Sigmoid colon (tissue), 7 donors: Measurements from ENCODE around the gene BMPER. TPM values are rescaled to one million over a fixed set of nuclear protein-coding genes. Genes with fewer than 3 reads are reported as not detected.

Source experiments
- DNase-seq: peaks from one replicate; pipeline ENCODE4 v3.0.0-alpha.2; 2019
- H3K27ac ChIP-seq, 4 donors: fragments of 200-600 bp; sonication (generic); one replicate each; pipeline ENCODE4 v1.5.1; 2016 to 2019; ENCODE audit warnings: mild to moderate bottlenecking in 1 of 4
- H3K27me3 ChIP-seq, 3 donors: fragments of 200-600 bp; sonication (generic); one replicate each; pipeline ENCODE4 v1.5.1; 2019; ENCODE audit warnings: mild to moderate bottlenecking in 1 of 3
- H3K36me3 ChIP-seq, 4 donors: fragments of 200-600 bp; sonication (generic); one replicate each; pipeline ENCODE4 v1.5.1; 2016 to 2019
- H3K4me1 ChIP-seq, 4 donors: fragments of 200-600 bp; sonication (generic); one replicate each; pipeline ENCODE4 v1.5.1; 2017 to 2019
- H3K4me3 ChIP-seq, 4 donors: fragments of 200-600 bp; sonication (generic); one replicate each; pipeline ENCODE4 v1.5.1; 2017 to 2019; ENCODE audit warnings: mild to moderate bottlenecking in 2 of 4, moderate library complexity in 1 of 4
- H3K9me3 ChIP-seq, 4 donors: fragments of 200-600 bp in 3 of 4; sonication (generic) in 3 of 4; one replicate each; pipeline versions ENCODE4 v1.5.1 to v1.6.1; 2013 to 2019
- EP300 ChIP-seq, 4 donors: sonication (generic); formaldehyde crosslinking; IDR thresholded peaks; one replicate each; pipeline ENCODE4 v1.6.1; 2017; ENCODE audit warnings: antibody characterized with exemption in 4 of 4
- POLR2A ChIP-seq, 2 donors: fragments of 450-650 bp; IDR thresholded peaks; one replicate each; pipeline ENCODE4 v1.6.1; 2016; ENCODE audit warnings: antibody characterized with exemption in 2 of 2, mild to moderate bottlenecking in 2 of 2, moderate library complexity in 2 of 2
- POLR2AphosphoS5 ChIP-seq, 4 donors: sonication (generic); formaldehyde crosslinking; IDR thresholded peaks; one replicate each; pipeline ENCODE4 v1.6.1; 2017; ENCODE audit warnings: antibody characterized with exemption in 4 of 4
- WGBS, 2 donors: extraction: QIAGEN DNeasy Blood & Tissue Kit; methylation state at CpG; one replicate each; pipeline ENCODE4 v1.1.7; 2013; 5-methylcytosine and 5-hydroxymethylcytosine counted together
- intact Hi-C: fragments of 100-400 bp; cut with DNase I; formaldehyde crosslinking; loops from one replicate; pipeline ENCODE4 v1.15.1; 2023
- polyA plus RNA-seq, 3 donors: library from polyadenylated mRNA; stranded (reverse); fragments of 200-250 nt; gene quantifications; one replicate each; pipeline ENCODE4 v1.2.3, GENCODE V29; 2013
- total RNA-seq, 4 donors: library from RNA; depleted of rRNA; stranded (reverse); fragments of >200 nt; gene quantifications; one replicate each; pipeline ENCODE4 v1.1.0, GENCODE V29; 2016
- TF ChIP-seq, protein P1 (sequence below), 4 experiments: fragments of 450-650 bp in 3 of 4; fragments of 200-600 bp in 1 of 4; IDR thresholded peaks; one replicate each; pipeline ENCODE4 v1.5.1; 2016 to 2019; ENCODE audit warnings: antibody characterized with exemption in 4 of 4, mild to moderate bottlenecking in 3 of 4, moderate library complexity in 2 of 4
- donor health status: healthy with polysubstance abuse.
- donor health status: Bipolar disorder and iron deficiency.
- donor health status: healthy.

The BMPER gene
- total and polyA plus RNA-seq, 7 donors, result 0.51 to 3.1 (median 1.6) TPM; not detected in 1

DNA sequence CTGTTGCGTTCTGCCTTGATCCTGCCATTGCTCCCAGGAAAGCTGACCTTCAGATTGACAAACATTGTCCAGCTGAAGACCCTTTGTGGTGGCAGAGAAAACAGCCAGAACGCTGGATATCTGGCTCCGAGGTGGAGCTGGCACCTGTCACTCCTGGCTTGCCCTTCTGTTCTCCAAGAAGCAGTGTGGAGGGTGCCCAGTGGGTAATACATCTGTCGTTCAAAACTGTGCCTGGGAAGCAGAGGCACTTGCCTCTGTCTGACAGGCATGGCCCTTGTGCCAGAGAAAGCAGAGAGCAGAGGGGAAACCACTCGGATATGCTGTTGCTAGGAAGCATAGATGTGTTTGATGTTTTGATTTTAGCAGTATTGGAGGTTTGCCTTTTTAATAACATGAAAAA lies 231.4 kb downstream of the BMPER start:
- DNase-seq, result no peak
- H3K4me1 ChIP-seq, result no peaks in the 10 kb centered on the region
- no peak overlapping the region for H3K27ac ChIP-seq
- WGBS, 2 donors, result 70 to 77% methylated on average over 5 of the region's 5 CpGs
- no peaks in the 10 kb centered on the region for H3K9me3 ChIP-seq
- intact Hi-C loops, result no loop called here
- TF ChIP-seq POLR2AphosphoS5 (IDR thresholded peaks at IDR 0.05) (no peak), POLR2A (IDR thresholded peaks at IDR 0.05) (no peak), EP300 (IDR thresholded peaks at IDR 0.05) (no peak)
- TF ChIP-seq, protein P1, sequence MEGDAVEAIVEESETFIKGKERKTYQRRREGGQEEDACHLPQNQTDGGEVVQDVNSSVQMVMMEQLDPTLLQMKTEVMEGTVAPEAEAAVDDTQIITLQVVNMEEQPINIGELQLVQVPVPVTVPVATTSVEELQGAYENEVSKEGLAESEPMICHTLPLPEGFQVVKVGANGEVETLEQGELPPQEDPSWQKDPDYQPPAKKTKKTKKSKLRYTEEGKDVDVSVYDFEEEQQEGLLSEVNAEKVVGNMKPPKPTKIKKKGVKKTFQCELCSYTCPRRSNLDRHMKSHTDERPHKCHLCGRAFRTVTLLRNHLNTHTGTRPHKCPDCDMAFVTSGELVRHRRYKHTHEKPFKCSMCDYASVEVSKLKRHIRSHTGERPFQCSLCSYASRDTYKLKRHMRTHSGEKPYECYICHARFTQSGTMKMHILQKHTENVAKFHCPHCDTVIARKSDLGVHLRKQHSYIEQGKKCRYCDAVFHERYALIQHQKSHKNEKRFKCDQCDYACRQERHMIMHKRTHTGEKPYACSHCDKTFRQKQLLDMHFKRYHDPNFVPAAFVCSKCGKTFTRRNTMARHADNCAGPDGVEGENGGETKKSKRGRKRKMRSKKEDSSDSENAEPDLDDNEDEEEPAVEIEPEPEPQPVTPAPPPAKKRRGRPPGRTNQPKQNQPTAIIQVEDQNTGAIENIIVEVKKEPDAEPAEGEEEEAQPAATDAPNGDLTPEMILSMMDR (IDR thresholded peaks at IDR 0.05), result no peak
- H3K27me3 ChIP-seq, result no peaks in the 10 kb centered on the region
- H3K36me3 ChIP-seq, result no peaks in the 10 kb centered on the region
- H3K4me3 ChIP-seq, result no peak overlapping the region

DNA sequence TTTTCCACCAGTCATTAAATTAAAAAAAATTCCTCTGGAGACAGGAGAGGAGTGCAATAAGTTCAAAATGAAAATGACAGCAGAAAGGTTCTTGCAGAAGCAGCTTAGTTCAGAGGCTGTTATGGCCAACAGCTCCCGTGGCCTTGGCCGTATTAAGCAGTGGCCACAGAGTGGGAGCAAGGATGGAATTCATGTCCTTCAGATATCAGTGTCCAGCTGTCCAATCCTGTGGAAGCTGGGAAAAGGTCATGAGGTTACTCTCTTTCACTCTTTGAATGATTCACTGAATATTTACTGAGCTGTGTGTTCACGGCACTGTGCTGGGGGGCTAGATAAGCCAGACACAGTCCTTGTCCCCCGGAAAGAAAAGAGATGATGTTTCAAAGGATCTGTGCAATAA lies 231.8 kb downstream of the BMPER start:
- Histone ChIP-seq H3K27me3 (no peaks in the 10 kb centered on the region), H3K4me1 (no peaks in the 10 kb centered on the region), H3K4me3 (no peak overlapping the region), H3K27ac (no peak overlapping the region), H3K9me3 (no peaks in the 10 kb centered on the region), H3K36me3 (no peaks in the 10 kb centered on the region)
- TF ChIP-seq POLR2AphosphoS5 (IDR thresholded peaks at IDR 0.05) (no peak), POLR2A (IDR thresholded peaks at IDR 0.05) (no peak), EP300 (IDR thresholded peaks at IDR 0.05) (no peak)
- TF ChIP-seq, protein P1 (IDR thresholded peaks at IDR 0.05), result no peak
- WGBS, 2 donors, result 67 to 69% methylated on average over 4 of the region's 4 CpGs
- no peak for DNase-seq
- intact Hi-C loops, result no loop called here

DNA sequence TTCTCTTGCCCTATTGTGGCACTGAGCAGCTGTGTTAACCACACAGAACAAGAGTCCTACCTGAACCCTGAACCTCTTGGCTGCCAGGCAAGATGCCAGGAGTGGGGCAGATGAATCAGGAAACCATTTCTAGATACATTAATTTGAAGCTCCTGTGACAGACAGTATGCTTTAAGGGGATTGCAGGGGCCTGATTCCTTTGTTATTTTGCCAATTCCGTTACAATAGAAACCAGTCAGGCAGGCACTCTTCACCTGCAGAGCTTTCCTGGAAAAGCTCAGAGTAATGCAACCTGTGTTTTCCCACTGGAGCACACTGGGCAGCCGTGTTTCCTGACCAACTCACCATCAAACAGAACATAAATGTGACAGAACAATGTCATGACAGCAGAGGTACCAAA lies 233.1 kb downstream of the BMPER start:
- Histone ChIP-seq H3K27ac (no peak overlapping the region), H3K27me3 (no peaks in the 10 kb centered on the region), H3K36me3 (no peaks in the 10 kb centered on the region), H3K4me1 (no peaks in the 10 kb centered on the region), H3K4me3 (no peak overlapping the region), H3K9me3 (no peaks in the 10 kb centered on the region)
- TF ChIP-seq, protein P1 (IDR thresholded peaks at IDR 0.05), result no peak
- no peak for TF ChIP-seq POLR2AphosphoS5 (IDR thresholded peaks at IDR 0.05)
- TF ChIP-seq EP300 (IDR thresholded peaks at IDR 0.05), result no peak
- TF ChIP-seq POLR2A (IDR thresholded peaks at IDR 0.05), result no peak
- 45 to 58% methylated on average over 2 of the region's 2 CpGs for WGBS, 2 donors
- intact Hi-C loops, result no loop called here
- DNase-seq, result no peak

DNA sequence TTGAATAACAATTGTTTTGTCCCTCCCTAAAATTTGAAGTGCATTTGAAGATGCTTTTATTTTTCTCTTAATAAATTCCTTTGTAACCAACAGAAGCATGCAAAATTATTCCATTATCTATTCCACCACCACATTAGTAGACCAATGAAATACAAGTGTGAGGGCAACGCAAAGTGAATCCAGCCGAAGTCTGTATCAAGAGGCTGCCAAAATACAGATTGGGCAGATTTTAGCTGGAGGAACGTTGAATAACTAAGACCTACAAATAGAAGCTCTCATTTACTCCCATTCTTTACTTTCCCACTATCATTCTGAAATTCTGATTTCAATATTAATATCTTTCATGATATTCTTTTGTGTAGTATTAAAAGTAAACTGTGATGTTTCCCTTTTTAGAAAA lies 233.7 kb downstream of the BMPER start:
- Histone ChIP-seq H3K4me1 (no peaks in the 10 kb centered on the region), H3K36me3 (no peaks in the 10 kb centered on the region), H3K4me3 (no peak overlapping the region), H3K27me3 (no peaks in the 10 kb centered on the region), H3K27ac (no peak overlapping the region), H3K9me3 (no peaks in the 10 kb centered on the region)
- no peak for DNase-seq
- TF ChIP-seq EP300 (IDR thresholded peaks at IDR 0.05) (no peak), POLR2A (IDR thresholded peaks at IDR 0.05) (no peak), POLR2AphosphoS5 (IDR thresholded peaks at IDR 0.05) (no peak)
- TF ChIP-seq, protein P1 (IDR thresholded peaks at IDR 0.05), result no peak
- intact Hi-C loops, result no loop called here
- 89 to 91% methylated on average over 3 of the region's 3 CpGs for WGBS, 2 donors

DNA sequence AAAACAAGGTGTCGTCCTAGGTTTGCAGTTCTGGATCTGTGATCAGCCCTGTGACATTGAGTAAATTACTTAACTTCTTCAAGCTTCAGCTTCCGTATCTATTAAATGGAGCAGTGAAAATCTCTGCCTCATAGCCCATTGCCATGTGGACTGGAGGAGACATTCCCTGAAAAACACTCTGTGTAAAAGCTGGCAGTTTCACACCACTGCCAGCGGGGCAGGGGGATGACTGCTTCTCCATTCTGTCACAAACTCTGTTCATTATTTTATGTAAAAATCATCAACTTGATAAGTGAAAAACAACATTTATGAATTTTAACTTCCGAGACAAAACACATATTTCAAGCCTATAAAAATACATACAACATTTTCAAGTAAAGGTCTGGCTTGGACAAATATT lies 234.7 kb downstream of the BMPER start:
- Histone ChIP-seq H3K9me3 (no peaks in the 10 kb centered on the region), H3K27ac (no peak overlapping the region), H3K4me1 (no peaks in the 10 kb centered on the region), H3K36me3 (no peaks in the 10 kb centered on the region), H3K4me3 (no peak overlapping the region), H3K27me3 (no peaks in the 10 kb centered on the region)
- 89% methylated on average over 4 of the region's 4 CpGs for WGBS, 2 donors
- intact Hi-C loops, result no loop called here
- TF ChIP-seq POLR2A (IDR thresholded peaks at IDR 0.05) (no peak), POLR2AphosphoS5 (IDR thresholded peaks at IDR 0.05) (no peak), EP300 (IDR thresholded peaks at IDR 0.05) (no peak)
- TF ChIP-seq, protein P1 (IDR thresholded peaks at IDR 0.05), result no peak
- no peak for DNase-seq
